ENCODE data around the gene KCND3.

Gene KCND3

GRCh38 chr1:111776391-111776790 is 213.1 kb downstream of the KCND3 start:
- no peak for DNase-seq (ENCODE audit: low spot score)

GRCh38 chr1:111775966-111776365 is 213.5 kb downstream of the KCND3 start:
- no peak for DNase-seq (ENCODE audit: low spot score)

GRCh38 chr1:111770916-111771315 is 218.6 kb downstream of the KCND3 start:
- DNase-seq (ENCODE audit: low spot score) = no peak

- DNase-seq (ENCODE audit: low spot score) = peak; percentile 53
Observed at GRCh38 chr1:111769517-111770146, 219.8 kb downstream of the KCND3 start.

- DNase-seq (ENCODE audit: low spot score) = no peak
Observed at GRCh38 chr1:111768625-111769024, 220.8 kb downstream of the KCND3 start.

- DNase-seq (ENCODE audit: low spot score) = no peak
Observed at GRCh38 chr1:111768023-111768422, 221.4 kb downstream of the KCND3 start.

GRCh38 chr1:111762332-111762731 is 227.1 kb downstream of the KCND3 start:
- DNase-seq (ENCODE audit: low spot score) = no peak

- DNase-seq (ENCODE audit: low spot score) = no peak
Observed at GRCh38 chr1:111761717-111762116, 227.8 kb downstream of the KCND3 start.

GRCh38 chr1:111758373-111758772 is 231.1 kb downstream of the KCND3 start:
- no peak for DNase-seq (ENCODE audit: low spot score)

- DNase-seq (ENCODE audit: low spot score) = no peak
Observed at GRCh38 chr1:111756124-111756513, 233.3 kb downstream of the KCND3 start.

GRCh38 chr1:111755331-111756123 is 233.9 kb downstream of the KCND3 start, which contains the start of gene DDX20:
Gene DDX20 (plus strand): TSS chr1:111755901. CDS start chr1:111755925, 24 bp downstream.
- DNase-seq (ENCODE audit: low spot score) = peak; percentile 96

GRCh38 chr1:111754984-111755330 is 234.5 kb downstream of the KCND3 start:
- DNase-seq (ENCODE audit: low spot score) = peak; percentile 54

GRCh38 chr1:111751906-111752575 is 237.4 kb downstream of the KCND3 start:
- DNase-seq (ENCODE audit: low spot score) = no peak

GRCh38 chr1:111750856-111751255 is 238.6 kb downstream of the KCND3 start:
- no peak for DNase-seq (ENCODE audit: low spot score)

- DNase-seq (ENCODE audit: low spot score) = no peak
Observed at GRCh38 chr1:111749628-111750027, 239.8 kb downstream of the KCND3 start.

GRCh38 chr1:111747947-111748346 is 241.5 kb downstream of the KCND3 start:
- DNase-seq (ENCODE audit: low spot score) = no peak

- peak; percentile 69 for DNase-seq (ENCODE audit: low spot score)
Observed at GRCh38 chr1:111747282-111747734, 242.2 kb downstream of the KCND3 start.

- DNase-seq (ENCODE audit: low spot score) = no peak
Observed at GRCh38 chr1:111746614-111746999, 242.9 kb downstream of the KCND3 start.

GRCh38 chr1:111745675-111746613 is 243.5 kb downstream of the KCND3 start:
- no peak for DNase-seq (ENCODE audit: low spot score)

- DNase-seq (ENCODE audit: low spot score) = peak; percentile 52
Observed at GRCh38 chr1:111743679-111744101, 245.8 kb downstream of the KCND3 start.

- peak; percentile 29 for DNase-seq (ENCODE audit: low spot score)
Observed at GRCh38 chr1:111742938-111743549, 246.4 kb downstream of the KCND3 start.
